ENCODE results near the gene CRPPA.

GRCh38 chr7:16430133-16430532, 8.8 kb upstream of the CRPPA start:
- no peak for TF ChIP-seq L3MBTL2 (conservative IDR thresholded peaks at IDR 0.05)
- TF ChIP-seq, protein P1, sequence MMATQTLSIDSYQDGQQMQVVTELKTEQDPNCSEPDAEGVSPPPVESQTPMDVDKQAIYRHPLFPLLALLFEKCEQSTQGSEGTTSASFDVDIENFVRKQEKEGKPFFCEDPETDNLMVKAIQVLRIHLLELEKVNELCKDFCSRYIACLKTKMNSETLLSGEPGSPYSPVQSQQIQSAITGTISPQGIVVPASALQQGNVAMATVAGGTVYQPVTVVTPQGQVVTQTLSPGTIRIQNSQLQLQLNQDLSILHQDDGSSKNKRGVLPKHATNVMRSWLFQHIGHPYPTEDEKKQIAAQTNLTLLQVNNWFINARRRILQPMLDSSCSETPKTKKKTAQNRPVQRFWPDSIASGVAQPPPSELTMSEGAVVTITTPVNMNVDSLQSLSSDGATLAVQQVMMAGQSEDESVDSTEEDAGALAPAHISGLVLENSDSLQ (IDR thresholded peaks at IDR 0.05): no peak
- TF ChIP-seq SP1 (IDR thresholded peaks at IDR 0.05): no peak
- no peak for TF ChIP-seq TARDBP (IDR thresholded peaks at IDR 0.05)
- TF ChIP-seq SUZ12 (IDR thresholded peaks at IDR 0.05): no peak
- TF ChIP-seq ZNF384 (IDR thresholded peaks at IDR 0.05): no peak
- no peak for TF ChIP-seq ELF4 (IDR thresholded peaks at IDR 0.05)

All from HEK293T (cell line).